OCI-LY3 (cell line): Measurements from ENCODE around the gene PPP4R3A.

Experiments
- EZH2phosphoT487 ChIP-seq: fragments of 200-600 bp; shearing (Covaris generic); IDR thresholded peaks from 2 replicates; pipeline ENCODE4 v1.6.1; 2018; ENCODE audit warnings: antibody characterized with exemption, mixed run types, low read depth
- TF ChIP-seq, protein P1 (sequence below): fragments of 200-600, 300-600 bp; sonication (generic); IDR thresholded peaks from 2 replicates; pipeline ENCODE4 v1.5.1; 2014; ENCODE audit warnings: antibody characterized with exemption, low read length, low read depth

DNA sequence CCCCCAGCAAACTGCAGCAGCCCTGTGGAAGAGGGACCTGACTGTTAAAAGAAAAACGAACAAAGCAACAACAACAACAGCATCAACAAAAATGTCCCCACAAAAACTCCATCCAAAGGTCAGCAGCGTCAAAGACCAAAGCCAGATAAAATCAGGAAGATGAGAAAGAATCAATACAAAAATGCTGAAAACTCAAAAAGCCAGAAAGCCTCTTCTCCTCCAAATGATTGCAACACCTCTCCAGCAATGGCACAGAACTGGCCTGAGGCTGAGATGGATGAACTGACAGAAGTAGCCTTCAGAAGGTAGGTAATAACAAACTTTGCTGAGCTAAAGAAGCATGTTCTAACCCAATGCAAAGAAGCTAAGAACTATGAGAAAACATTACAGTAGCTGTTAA, 45.4 kb upstream of the PPP4R3A start:
- TF ChIP-seq, protein P1, sequence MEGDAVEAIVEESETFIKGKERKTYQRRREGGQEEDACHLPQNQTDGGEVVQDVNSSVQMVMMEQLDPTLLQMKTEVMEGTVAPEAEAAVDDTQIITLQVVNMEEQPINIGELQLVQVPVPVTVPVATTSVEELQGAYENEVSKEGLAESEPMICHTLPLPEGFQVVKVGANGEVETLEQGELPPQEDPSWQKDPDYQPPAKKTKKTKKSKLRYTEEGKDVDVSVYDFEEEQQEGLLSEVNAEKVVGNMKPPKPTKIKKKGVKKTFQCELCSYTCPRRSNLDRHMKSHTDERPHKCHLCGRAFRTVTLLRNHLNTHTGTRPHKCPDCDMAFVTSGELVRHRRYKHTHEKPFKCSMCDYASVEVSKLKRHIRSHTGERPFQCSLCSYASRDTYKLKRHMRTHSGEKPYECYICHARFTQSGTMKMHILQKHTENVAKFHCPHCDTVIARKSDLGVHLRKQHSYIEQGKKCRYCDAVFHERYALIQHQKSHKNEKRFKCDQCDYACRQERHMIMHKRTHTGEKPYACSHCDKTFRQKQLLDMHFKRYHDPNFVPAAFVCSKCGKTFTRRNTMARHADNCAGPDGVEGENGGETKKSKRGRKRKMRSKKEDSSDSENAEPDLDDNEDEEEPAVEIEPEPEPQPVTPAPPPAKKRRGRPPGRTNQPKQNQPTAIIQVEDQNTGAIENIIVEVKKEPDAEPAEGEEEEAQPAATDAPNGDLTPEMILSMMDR, result no peak
- no peak for TF ChIP-seq EZH2phosphoT487
